Measurements from ENCODE around the gene LY6G6C.
A peak's percentile ranks its signal among the peaks of the same experiment; 100 is the strongest.

The LY6G6C gene

GRCh38 chr6:31721351-31722020 is at the start of gene LY6G6C:
TSS of gene LY6G6C (minus strand) at chr6:31721746. CDS start at chr6:31721679, 67 bp downstream.
- no peak for DNase-seq

DNA sequence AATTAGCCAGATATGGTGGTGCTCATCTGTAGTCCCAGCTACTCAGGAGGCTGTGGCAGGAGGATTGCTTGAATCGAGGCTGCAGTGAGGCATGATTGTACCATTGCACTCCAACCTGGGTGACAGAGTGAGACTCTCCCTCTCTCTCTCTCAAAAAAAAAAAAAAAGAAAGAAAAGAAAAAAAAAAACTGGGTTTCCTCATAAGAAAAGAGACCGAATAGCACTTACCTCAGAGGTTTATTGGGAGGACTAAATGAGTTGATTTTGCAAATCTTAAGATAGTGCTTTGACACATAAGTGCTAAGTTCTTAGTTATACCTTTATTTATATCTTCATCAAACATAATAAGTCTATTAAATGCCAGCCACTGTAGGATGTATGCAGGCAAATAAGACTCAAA is 49.3 kb upstream of the LY6G6C start:
- DNase-seq: no peak

DNA sequence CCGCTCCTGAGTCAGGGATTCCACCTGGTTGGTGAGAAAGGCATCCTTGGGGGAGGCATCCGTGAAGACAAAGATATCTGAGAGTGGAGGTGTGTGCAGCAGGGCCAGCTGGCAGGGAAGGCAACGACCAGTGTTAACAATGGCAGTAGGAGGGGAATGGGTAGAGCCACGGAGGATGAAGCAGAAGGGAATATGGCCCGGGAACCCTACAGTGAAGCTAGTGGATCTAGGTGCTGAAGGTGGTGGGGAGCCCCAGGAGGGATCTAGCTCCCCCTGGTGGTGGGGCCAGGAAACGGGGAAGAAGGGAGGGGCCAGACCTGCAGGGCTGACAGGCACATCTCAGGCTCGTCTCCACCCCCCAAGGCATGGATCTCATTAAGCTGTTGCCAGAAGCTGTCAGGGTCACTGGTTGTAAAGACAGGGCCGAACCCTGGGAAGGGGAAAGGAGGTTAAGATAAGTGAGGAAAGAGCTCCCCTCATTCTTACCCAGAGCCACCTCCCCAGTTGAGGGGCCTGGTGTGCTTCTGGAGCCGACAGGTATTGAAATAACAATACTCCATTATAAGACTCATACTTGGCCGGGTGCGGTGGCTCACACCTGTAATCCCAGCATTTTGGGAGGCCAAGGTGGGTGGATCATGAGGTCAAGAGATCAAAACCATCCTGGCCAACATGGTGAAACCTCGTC is 48.3 kb upstream of the LY6G6C start:
- DNase-seq: peak; percentile 90

DNA sequence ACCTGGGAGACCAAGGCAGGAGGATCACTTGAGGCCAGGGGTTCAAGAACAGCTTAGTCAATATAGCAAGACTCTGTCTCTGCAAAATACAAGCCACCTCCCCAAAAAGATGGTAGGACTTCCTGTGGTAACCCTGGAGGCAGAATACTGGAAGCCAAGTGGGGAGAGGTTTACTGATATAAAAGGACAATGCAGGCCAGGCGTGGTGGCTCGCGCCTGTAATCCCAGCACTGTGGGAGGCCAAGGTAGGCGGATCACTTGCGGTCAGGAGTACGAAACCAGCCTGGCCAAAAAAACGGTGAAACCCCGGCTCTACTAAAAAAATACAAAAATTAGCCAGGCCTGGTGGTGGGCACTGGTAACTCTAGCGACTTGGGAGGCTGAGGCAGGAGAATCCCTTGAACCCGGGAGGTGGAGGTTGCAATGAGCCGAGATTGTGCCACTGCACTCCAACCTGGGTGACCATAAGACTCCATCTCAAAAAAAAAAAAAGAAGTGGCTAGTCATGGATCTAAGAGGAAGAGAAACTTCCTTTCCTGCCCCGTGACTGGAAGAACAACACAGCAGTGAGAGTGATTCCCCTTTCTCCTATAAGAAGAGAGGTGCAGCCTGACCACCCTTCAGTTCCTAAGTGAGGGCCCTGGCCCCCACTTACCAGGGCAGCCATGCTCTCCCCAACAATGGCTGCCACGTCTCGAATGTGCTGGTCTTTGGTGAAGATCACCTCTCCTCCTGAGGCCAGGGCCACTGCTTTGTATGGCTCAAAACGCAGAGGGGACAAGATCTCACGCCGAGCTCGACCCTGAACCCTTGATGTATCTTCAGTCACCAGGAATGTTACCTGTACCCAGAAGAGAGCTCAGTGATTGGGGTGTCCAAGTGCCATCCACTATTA is 47.1 kb upstream of the LY6G6C start:
- no peak for DNase-seq

GRCh38 chr6:31767096-31767645 is 45.6 kb upstream of the LY6G6C start:
- no peak for DNase-seq

DNA sequence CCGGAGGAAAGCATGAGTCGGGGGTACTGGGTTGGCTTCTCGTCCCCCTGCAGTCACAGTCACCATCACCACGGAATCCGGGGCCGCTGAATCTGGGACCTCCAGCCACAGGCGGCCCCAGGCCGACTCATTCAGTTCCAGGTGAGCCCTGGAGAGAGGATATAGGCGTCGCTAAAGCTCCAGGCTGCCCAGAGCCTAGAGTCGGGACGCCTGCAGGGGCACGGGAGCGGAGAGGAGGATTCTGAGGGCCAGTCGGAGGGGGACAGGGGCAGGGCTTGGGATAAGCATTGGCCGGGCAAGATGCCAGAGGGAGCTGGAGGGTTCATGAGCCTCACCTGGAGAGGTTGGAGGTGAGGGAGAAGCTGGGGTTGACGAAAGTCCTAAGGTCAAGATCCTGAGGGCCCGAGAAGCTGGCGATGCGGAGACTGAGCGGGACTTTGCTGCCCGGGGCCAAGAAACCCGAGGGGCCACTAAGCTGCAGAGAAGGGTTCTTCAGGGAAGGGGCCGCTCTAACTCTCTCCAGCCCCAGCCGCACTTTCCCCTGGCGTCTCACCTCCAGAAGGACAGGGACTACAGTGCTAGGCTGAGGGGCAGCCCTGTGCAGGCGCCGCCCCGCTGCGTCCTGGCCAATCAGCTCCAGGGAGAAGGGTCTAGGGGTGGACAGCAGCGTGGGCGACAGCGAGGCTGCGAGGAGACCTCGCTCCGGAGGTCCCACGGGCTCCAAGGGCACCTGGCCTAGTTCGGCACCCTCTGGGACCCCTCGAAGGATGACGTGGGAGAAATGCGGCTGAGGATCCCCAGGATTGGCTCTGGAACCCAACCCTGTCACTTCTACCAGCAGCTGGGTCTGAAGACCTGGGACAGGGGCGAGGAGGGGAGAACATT is 44.6 kb upstream of the LY6G6C start:
- DNase-seq: no peak

GRCh38 chr6:31765559-31765909 is 44.0 kb upstream of the LY6G6C start:
- no peak for DNase-seq

DNA sequence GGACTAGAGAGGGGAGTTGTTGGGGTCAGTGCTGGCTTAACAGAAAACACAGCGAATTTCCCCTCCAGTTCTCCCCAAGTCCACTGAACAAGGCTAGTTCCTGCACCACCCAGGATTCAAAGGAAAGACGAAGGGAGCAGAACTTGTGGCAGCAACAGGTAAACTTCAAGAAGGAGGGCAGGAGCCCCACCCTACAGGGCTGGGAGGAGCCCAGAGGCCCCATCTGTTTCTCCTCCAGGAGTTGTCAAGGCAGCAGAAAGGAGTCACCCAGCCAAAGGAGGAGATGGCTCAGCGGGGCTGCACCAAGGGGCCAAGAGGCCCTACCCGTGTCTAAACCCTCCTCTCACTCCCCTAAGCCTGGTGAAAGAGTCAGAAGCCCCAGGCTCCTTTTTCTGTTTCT is 42.7 kb upstream of the LY6G6C start:
- no peak for DNase-seq

DNA sequence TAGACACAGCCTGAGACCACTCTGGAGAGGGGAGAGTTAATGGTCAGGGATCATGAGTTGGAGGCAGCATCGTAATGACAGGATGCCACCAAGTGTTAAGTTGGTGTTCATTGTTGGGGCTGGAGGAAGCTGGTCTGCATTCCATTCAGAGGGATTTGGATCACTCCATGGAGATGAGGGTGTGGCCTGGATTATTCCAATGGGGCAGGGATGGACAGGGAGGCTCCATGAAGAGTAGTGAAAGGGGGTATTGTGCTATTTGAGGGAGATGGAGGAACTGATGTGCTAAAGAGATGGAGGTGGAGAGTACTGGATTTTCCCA is 42.0 kb upstream of the LY6G6C start:
- no peak for DNase-seq

DNA sequence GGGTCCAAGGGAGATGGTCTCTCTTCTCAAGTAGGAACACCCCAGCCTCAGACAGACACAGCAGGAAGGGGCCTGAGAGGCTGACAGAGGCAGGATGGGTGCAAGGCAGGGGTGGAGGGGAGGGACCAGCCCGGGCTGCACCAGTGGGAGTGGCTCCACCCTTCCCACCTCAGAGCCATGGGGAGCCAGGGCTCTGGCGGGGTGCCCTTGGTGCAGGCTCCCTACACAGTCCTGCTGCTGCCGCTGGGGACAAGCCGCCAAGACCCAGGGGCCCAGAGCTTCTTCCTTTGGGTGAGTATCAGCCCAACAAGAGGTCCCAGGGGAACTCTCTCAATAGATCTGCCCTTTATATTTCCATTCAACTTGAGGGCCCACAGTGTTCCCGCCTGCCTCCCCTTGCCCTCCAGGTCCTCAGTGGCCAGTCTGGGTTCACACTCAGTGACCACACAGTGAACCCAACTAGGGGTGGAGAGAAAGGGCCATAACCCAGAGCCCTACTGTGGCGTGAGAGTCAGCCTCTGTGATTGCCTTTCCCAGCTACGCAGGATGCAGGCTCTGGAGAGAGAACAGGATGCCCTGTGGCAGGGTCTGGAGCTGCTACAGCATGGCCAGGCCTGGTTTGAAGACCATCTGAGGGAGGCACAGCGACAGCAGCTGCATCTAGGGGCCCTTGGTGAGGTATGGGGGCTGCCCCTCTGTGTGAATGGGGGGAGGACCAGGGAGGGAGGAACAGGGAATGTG is 41.5 kb upstream of the LY6G6C start:
- DNase-seq: no peak

- DNase-seq: no peak
Observed at GRCh38 chr6:31762356-31762755, 40.8 kb upstream of the LY6G6C start, which contains the start of gene SAPCD1. TSS of gene SAPCD1 (plus strand) at chr6:31762656. CDS start at chr6:31763055, 399 bp downstream.

DNA sequence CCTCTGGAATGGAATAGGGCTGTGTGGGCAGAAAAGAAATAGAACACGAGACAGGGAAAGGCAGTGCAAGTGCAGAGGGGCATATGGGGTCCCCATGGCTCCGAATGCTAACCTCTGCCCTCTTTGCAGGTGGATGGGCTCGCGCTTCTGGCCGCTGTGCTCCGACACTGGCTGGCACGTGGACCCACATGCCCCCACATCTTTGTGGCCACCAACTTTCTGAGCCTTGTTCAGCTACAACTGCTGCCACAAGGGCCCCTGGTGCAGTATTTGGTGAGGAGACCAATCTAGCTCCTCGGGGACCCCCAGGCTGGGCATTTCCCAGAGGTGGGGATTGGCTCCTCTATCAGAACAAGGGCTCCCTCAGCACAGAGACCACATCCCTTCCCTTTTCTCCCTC is 39.8 kb upstream of the LY6G6C start:
- no peak for DNase-seq

- no peak for DNase-seq
Observed at GRCh38 chr6:31760790-31761189, 39.2 kb upstream of the LY6G6C start.

DNA sequence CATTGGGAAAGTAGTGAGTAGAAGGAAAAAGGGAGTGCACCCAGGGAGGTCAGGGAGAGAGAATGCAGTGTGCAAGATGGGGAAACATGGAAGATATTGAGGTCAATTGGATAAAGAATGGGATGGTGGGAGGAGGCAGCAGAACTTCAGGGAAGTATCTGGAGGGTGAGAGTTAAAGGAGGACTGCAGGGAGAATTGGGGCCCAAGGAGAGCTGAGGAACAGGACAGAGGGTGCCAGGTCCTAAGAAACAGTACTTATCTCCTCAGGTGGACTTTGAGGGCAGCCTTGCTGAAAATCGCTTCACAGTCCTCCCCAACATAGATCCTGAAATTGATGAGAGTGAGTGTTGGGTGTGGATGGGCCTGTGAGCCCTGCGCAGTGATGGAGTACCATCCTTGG is 36.7 kb upstream of the LY6G6C start:
- DNase-seq: no peak

GRCh38 chr6:31752739-31753319 is 31.3 kb upstream of the LY6G6C start:
- no peak for DNase-seq

- DNase-seq: no peak
Observed at GRCh38 chr6:31750411-31751022, 29.0 kb upstream of the LY6G6C start.

DNA sequence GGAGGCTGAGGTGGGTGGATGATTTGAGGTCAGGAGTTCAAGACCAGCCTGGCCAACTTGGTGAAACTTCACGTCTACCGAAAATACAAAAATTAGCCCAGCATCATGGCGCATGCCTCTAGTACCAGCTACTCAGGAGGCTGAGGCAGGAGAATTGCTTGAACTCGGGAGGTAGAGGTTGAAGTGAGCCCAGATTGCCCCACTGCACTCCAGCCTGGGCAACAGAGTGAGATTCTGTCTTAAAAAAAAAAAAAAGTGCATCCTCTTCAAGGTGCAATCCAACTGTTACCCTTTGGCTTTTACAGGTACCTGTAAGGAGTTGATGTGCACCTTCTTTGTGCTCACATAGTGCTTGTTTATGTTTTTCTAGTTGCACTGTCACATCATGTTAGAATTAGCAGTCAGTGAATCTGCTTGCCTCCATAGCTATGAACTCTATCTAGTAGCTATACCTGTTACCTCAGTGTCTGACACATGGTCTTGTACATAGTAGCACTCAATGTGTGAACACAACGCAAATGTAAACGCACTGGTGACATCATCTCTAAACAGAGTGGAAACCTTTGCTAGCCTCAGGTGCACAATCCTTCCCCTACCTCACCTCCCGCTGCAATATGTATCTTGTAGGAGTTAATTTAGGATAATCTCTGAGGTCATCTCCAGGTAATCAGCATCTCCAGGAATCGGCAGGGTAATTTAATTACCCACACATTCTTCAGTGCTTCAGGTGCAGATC is 27.9 kb upstream of the LY6G6C start:
- DNase-seq: no peak

DNA sequence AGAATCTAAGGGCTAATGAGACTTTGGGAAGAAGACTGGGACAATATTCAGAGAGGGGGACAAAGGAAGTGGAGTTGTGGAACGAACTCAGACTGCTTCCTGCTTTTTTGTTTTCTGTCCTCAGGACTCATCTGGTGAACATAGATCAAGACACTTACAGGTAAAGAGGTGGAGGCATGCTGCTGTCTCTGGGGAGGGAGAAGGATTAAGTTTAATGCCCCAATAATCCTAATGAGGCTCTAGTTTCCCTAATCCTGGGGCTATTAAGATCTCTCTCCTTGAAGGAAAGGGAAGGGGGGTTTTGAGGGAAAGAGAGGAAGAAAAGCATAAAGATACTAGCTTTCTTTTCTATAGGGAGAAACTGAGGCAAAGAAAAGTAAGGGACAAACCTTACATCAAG is 22.9 kb upstream of the LY6G6C start:
- DNase-seq: no peak

- DNase-seq: no peak
Observed at GRCh38 chr6:31742894-31743293, 21.3 kb upstream of the LY6G6C start.

DNA sequence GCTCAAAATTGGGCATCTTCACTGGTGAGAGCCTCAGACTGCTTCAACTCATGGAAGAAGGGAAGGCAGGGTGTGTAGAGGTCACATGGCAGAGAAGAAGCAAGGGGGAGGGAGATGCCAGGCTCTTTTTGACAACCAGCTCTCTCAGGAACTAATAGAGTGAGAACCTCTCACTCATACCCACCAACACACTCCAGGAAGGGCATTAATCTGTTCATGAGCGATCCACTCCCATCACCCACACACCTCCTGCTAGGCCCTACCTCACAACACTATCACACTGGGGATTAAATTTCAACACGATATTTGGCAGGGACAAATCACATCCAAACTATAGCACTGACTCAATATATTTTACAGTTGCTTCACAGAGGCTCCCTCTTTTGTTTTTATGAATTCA is 20.3 kb upstream of the LY6G6C start:
- DNase-seq: no peak
